Small intestine (tissue), 16 donors: ENCODE measurements around the gene PDE2A. TPM values are rescaled to one million over a fixed set of nuclear protein-coding genes. Genes with fewer than 3 reads are reported as not detected.

Experiments used
- DNase-seq, 2 donors: peaks; one replicate each; pipeline versions ENCODE4 v3.0.0 to v3.0.0-alpha.2; 2013
- FAIRE-seq: peaks from 2 replicates; lab custom pipeline; 2012; peaks lifted over from hg19 to GRCh38; lab: Jason Lieb, UNC
- H3K27ac ChIP-seq, 3 donors: one replicate each; pipeline ENCODE4 v1.5.1; 2013; ENCODE audit warnings: low read length in 2 of 3, mild to moderate bottlenecking in 2 of 3, control low read depth in 1 of 3, inconsistent platforms in 1 of 3, low read depth in 1 of 3, moderate library complexity in 1 of 3
- H3K27me3 ChIP-seq, 3 donors: one replicate each; pipeline ENCODE4 v1.6.1; 2013; ENCODE audit warnings: low read length in 3 of 3, inconsistent platforms in 1 of 3; ENCODE audit not compliant: control insufficient read depth in 3 of 3, insufficient read depth in 3 of 3
- H3K36me3 ChIP-seq, 3 donors: one replicate each; pipeline ENCODE4 v1.6.1; 2013; ENCODE audit warnings: low read length in 3 of 3, inconsistent platforms in 1 of 3, low read depth in 1 of 3, mild to moderate bottlenecking in 1 of 3, moderate library complexity in 1 of 3; ENCODE audit not compliant: control insufficient read depth in 3 of 3, insufficient read depth in 2 of 3
- H3K4me1 ChIP-seq, 3 donors: one replicate each; pipeline ENCODE4 v1.6.1; 2013; ENCODE audit warnings: low read length in 2 of 3, inconsistent platforms in 1 of 3, low read depth in 1 of 3, mild to moderate bottlenecking in 1 of 3, moderate library complexity in 1 of 3; ENCODE audit not compliant: control insufficient read depth in 3 of 3, insufficient read depth in 2 of 3
- H3K4me3 ChIP-seq, 3 donors: one replicate each; pipeline ENCODE4 v1.5.1; 2013; ENCODE audit warnings: low read length in 3 of 3, control low read depth in 1 of 3, inconsistent platforms in 1 of 3, low read depth in 1 of 3, mild to moderate bottlenecking in 1 of 3, moderate library complexity in 1 of 3
- H3K9me3 ChIP-seq, 2 donors: one replicate each; pipeline ENCODE4 v1.6.1; 2013; ENCODE audit warnings: low read depth in 1 of 2, low read length in 1 of 2; ENCODE audit not compliant: control insufficient read depth in 2 of 2, insufficient read depth in 1 of 2
- WGBS, 3 donors: extraction: QIAGEN DNeasy Blood & Tissue Kit; methylation state at CpG; one replicate each; pipeline ENCODE4 v1.1.7; 2013; 5-methylcytosine and 5-hydroxymethylcytosine counted together
- long read RNA-seq, 10 donors: transcript quantifications; one replicate each; lab custom pipeline, GENCODE V29; 2026
- polyA plus RNA-seq, 4 donors: library from polyadenylated mRNA; stranded (reverse) in 3 of 4; unstranded in 1 of 4; fragments of 200-250 nt in 3 of 4; fragments of 120-200 nt in 1 of 4; gene quantifications; one replicate each; pipeline versions ENCODE4 v1.2.1 to v1.2.3, GENCODE V29; 2013
- donor health status: healthy with polysubstance abuse.
- donor health status: control.
- donor health status: control.
- donor health status: Bipolar disorder and iron deficiency.
- donor health status: healthy.

PDE2A gene
- 10 to 100 TPM in 1 of 4 donors, 1 to 10 TPM in 3; 1.8 to 31.6 (median 7.4) TPM for polyA plus RNA-seq
- long read RNA-seq, donor 1, full-length matches to known transcripts: 1 of 1 reads
- long read RNA-seq, donor 1, partial matches to known transcripts: 0 of 1 reads
- long read RNA-seq, donor 1, other reads (novel, unspliced or antisense): 0 of 1 reads
- long read RNA-seq, donor 2: 0 reads
- long read RNA-seq, donor 3: 0 reads
- long read RNA-seq, donor 4: 0 reads
- long read RNA-seq, donor 5: 0 reads
- long read RNA-seq, donor 6, full-length matches to known transcripts: 1 of 1 reads
- long read RNA-seq, donor 6, partial matches to known transcripts: 0 of 1 reads
- long read RNA-seq, donor 6, other reads (novel, unspliced or antisense): 0 of 1 reads
- long read RNA-seq, donor 7: 0 reads
- long read RNA-seq, donor 8: 0 reads
- long read RNA-seq, donor 9: 0 reads
- long read RNA-seq, donor 10, partial matches to known transcripts: 0 of 1 reads
- long read RNA-seq, donor 10, other reads (novel, unspliced or antisense): 0 of 1 reads

GRCh38 chr11:72673943-72674828 is at the start of gene PDE2A:
Gene PDE2A, minus strand, starts transcription at chr11:72674422. Its CDS starts 215 bp downstream, at chr11:72674207.
- no peak within 1 kb of the TSS for H3K27ac ChIP-seq
- H3K4me1 ChIP-seq: no peaks in the 10 kb centered on the region
- WGBS, 3 donors: 8 to 17% (median 14%) methylated on average over 20 to 21 of the region's 21 CpGs
- peaks cover 0 to 95% (median 12%) of the 10 kb centered on the region in 3 donors for H3K27me3 ChIP-seq
- no peaks in the 10 kb centered on the region for H3K9me3 ChIP-seq
- FAIRE-seq (no peak), DNase-seq (no peak)
- H3K4me3 ChIP-seq: no peak within 1 kb of the TSS
- H3K36me3 ChIP-seq: no peaks in the 10 kb centered on the region

GRCh38 chr11:72723508-72723907 is 49.3 kb upstream of the PDE2A start:
- Histone ChIP-seq H3K4me3 (no peak overlapping the region), H3K27ac (peak overlapping the region in 1 of 3 donors; percentile 28), H3K4me1 (peaks cover 13 to 41% (median 18%) of the 10 kb centered on the region in 3 donors), H3K27me3 (no peaks in the 10 kb centered on the region), H3K36me3 (peaks cover 0 to 69% (median 0%) of the 10 kb centered on the region in 3 donors), H3K9me3 (no peaks in the 10 kb centered on the region)
- DNase-seq: peak in 1 of 2 donors; percentile 73
- 20 to 66% (median 48%) methylated on average over 9 of the region's 9 CpGs for WGBS, 3 donors
- FAIRE-seq: no peak

GRCh38 chr11:72722050-72722748 is 48.0 kb upstream of the PDE2A start:
- peaks cover 0 to 77% (median 0%) of the 10 kb centered on the region in 3 donors for H3K36me3 ChIP-seq
- peaks cover 13 to 41% (median 18%) of the 10 kb centered on the region in 3 donors for H3K4me1 ChIP-seq
- H3K27ac ChIP-seq: peak overlapping the region; percentile 68 to 92 (median 79)
- DNase-seq (peak; percentile 93 to 95), FAIRE-seq (no peak)
- H3K4me3 ChIP-seq: peak overlapping the region; percentile 50 to 77 (median 64)
- no peaks in the 10 kb centered on the region for H3K9me3 ChIP-seq
- H3K27me3 ChIP-seq: no peaks in the 10 kb centered on the region
- WGBS, 3 donors: 0 to 1% (median 0%) methylated on average over 10 of the region's 10 CpGs

GRCh38 chr11:72721689-72722049 is 47.4 kb upstream of the PDE2A start:
- Histone ChIP-seq H3K27ac (peak overlapping the region; percentile 68 to 92 (median 79)), H3K4me3 (peak overlapping the region; percentile 50 to 77 (median 64)), H3K36me3 (peaks cover 0 to 82% (median 0%) of the 10 kb centered on the region in 3 donors), H3K27me3 (no peaks in the 10 kb centered on the region), H3K9me3 (no peaks in the 10 kb centered on the region), H3K4me1 (peaks cover 13 to 42% (median 18%) of the 10 kb centered on the region in 3 donors)
- 0 to 1% (median 1%) methylated on average over 13 of the region's 13 CpGs for WGBS, 3 donors
- FAIRE-seq: no peak
- DNase-seq: peak; percentile 68 to 75

- Histone ChIP-seq H3K36me3 (peaks cover 0 to 83% (median 0%) of the 10 kb centered on the region in 3 donors), H3K4me1 (peaks cover 13 to 44% (median 18%) of the 10 kb centered on the region in 3 donors)
- FAIRE-seq: no peak
Observed at GRCh38 chr11:72721276-72721675, 47.1 kb upstream of the PDE2A start.

GRCh38 chr11:72720784-72721183 is 46.6 kb upstream of the PDE2A start:
- H3K36me3 ChIP-seq: peaks cover 0 to 79% (median 0%) of the 10 kb centered on the region in 3 donors
- H3K27ac ChIP-seq: peak overlapping the region; percentile 34 to 92 (median 52)
- H3K4me3 ChIP-seq: peak overlapping the region in 2 of 3 donors; percentile 64 to 77
- H3K9me3 ChIP-seq: no peaks in the 10 kb centered on the region
- FAIRE-seq (no peak), DNase-seq (peak in 1 of 2 donors; percentile 47)
- H3K27me3 ChIP-seq: no peaks in the 10 kb centered on the region
- WGBS, 3 donors: 14 to 55% (median 31%) methylated on average over 4 of the region's 4 CpGs
- H3K4me1 ChIP-seq: peaks cover 13 to 44% (median 18%) of the 10 kb centered on the region in 3 donors

More at GRCh38 chr11:72721276-72721675, 47.1 kb upstream of the PDE2A start:
- H3K27me3 ChIP-seq: no peaks in the 10 kb centered on the region
- H3K4me3 ChIP-seq: peak overlapping the region; percentile 50 to 77 (median 64)
- H3K27ac ChIP-seq: peak overlapping the region; percentile 34 to 92 (median 52)
- DNase-seq: no peak
- 3 to 9% (median 8%) methylated on average over 3 of the region's 3 CpGs for WGBS, 3 donors
- no peaks in the 10 kb centered on the region for H3K9me3 ChIP-seq

GRCh38 chr11:72720047-72720446 is 45.8 kb upstream of the PDE2A start:
- no peaks in the 10 kb centered on the region for H3K27me3 ChIP-seq
- FAIRE-seq (no peak), DNase-seq (no peak)
- peak overlapping the region in 1 of 3 donors; percentile 64 for H3K4me3 ChIP-seq
- H3K36me3 ChIP-seq: peaks cover 0 to 80% (median 0%) of the 10 kb centered on the region in 3 donors
- peaks cover 13 to 39% (median 18%) of the 10 kb centered on the region in 3 donors for H3K4me1 ChIP-seq
- 44 to 48% (median 47%) methylated on average over 3 of the region's 3 CpGs for WGBS, 3 donors
- no peaks in the 10 kb centered on the region for H3K9me3 ChIP-seq
- peak overlapping the region in 1 of 3 donors; percentile 34 for H3K27ac ChIP-seq
